WTC11 (cell line): ENCODE data around the gene HSPG2.

Experiments used
- CREM ChIP-seq: sonication (generic); formaldehyde crosslinking; IDR thresholded peaks from 2 replicates; pipeline ENCODE4 v1.8.1; 2022; ENCODE audit warnings: mild to moderate bottlenecking, missing genetic modification reagents, moderate library complexity
- CTCF ChIP-seq: fragments of 200-600 bp; IDR thresholded peaks from 2 replicates; pipeline ENCODE4 v1.8.0; 2022; ENCODE audit warnings: antibody characterized with exemption
- JUN ChIP-seq: sonication (generic); formaldehyde crosslinking; IDR thresholded peaks from 2 replicates; pipeline ENCODE4 v1.8.0; 2023; ENCODE audit warnings: mild to moderate bottlenecking, missing genetic modification reagents
- NFE2L1 ChIP-seq: sonication (generic); formaldehyde crosslinking; IDR thresholded peaks from 2 replicates; pipeline ENCODE4 v1.8.1; 2023; ENCODE audit warnings: missing genetic modification reagents
- PREB ChIP-seq: sonication (generic); formaldehyde crosslinking; IDR thresholded peaks from 2 replicates; pipeline ENCODE4 v1.8.1; 2022; ENCODE audit warnings: mild to moderate bottlenecking, missing genetic modification reagents, moderate library complexity, borderline replicate concordance
- STAT6 ChIP-seq: sonication (generic); formaldehyde crosslinking; conservative IDR thresholded peaks from 2 replicates; pipeline ENCODE4 v1.8.1; 2023; ENCODE audit warnings: mild to moderate bottlenecking, low read depth, missing genetic modification reagents, moderate library complexity
- TCF7 ChIP-seq: sonication (generic); formaldehyde crosslinking; IDR thresholded peaks from 2 replicates; pipeline ENCODE4 v1.8.0; 2022; ENCODE audit warnings: mild to moderate bottlenecking, low read depth, missing genetic modification reagents, moderate library complexity
- TEAD4 ChIP-seq: sonication (generic); formaldehyde crosslinking; IDR thresholded peaks from 2 replicates; pipeline ENCODE4 v1.8.0; 2022; ENCODE audit warnings: mild to moderate bottlenecking, missing genetic modification reagents
- ZBTB21 ChIP-seq: sonication (generic); formaldehyde crosslinking; IDR thresholded peaks from 2 replicates; pipeline ENCODE4 v1.8.1; 2023; ENCODE audit warnings: mild to moderate bottlenecking, missing genetic modification reagents, borderline replicate concordance
- ZNF121 ChIP-seq: sonication (generic); formaldehyde crosslinking; IDR thresholded peaks from 2 replicates; pipeline ENCODE4 v1.8.0; 2023; ENCODE audit warnings: missing genetic modification reagents
- ZNF416 ChIP-seq: fragments of 250-450 bp; sonication (Bioruptor Pico); IDR thresholded peaks from 2 replicates; pipeline ENCODE4 v1.9.0; 2021; ENCODE audit warnings: mild to moderate bottlenecking, inconsistent platforms

GRCh38 chr1:21852282-21853130 lies 84.6 kb downstream of the HSPG2 start:
- no peak for TF ChIP-seq CTCF
- TF ChIP-seq STAT6 (CRISPR knock-in tag), result no peak
- no peak for TF ChIP-seq NFE2L1 (CRISPR knock-in tag)
- no peak for TF ChIP-seq ZNF416 (CRISPR knock-in tag)
- no peak for TF ChIP-seq TEAD4 (CRISPR knock-in tag)
- no peak for TF ChIP-seq ZNF121 (CRISPR knock-in tag)
- no peak for TF ChIP-seq ZBTB21
- TF ChIP-seq CREM (CRISPR knock-in tag), result no peak
- TF ChIP-seq PREB (CRISPR knock-in tag), result no peak
- TF ChIP-seq TCF7 (CRISPR knock-in tag), result no peak
- no peak for TF ChIP-seq JUN (CRISPR knock-in tag)
